SJCRH30 (cell line): ENCODE results near the gene BPTF. TPM values are rescaled to one million over a fixed set of nuclear protein-coding genes. Genes with fewer than 3 reads are reported as not detected.
"Not testable (repeated sequence)": the region's sequence is repeated elsewhere in the genome, so short reads cannot be mapped to it uniquely, and the experiment has no call there.

ENCODE experiments used
- DNase-seq, 2 experiments: peaks; one replicate each; pipeline ENCODE4 v3.0.0-alpha.2; 2015 to 2020
- H3K27ac ChIP-seq: fragments of 250-450 bp; sonication (Bioruptor Pico); 2 replicates; pipeline ENCODE4 v1.5.1; 2020; ENCODE audit warnings: mild to moderate bottlenecking, moderate library complexity
- H3K27me3 ChIP-seq: fragments of 250-450 bp; sonication (Bioruptor Pico); 2 replicates; pipeline ENCODE4 v1.5.1; 2020; ENCODE audit warnings: mild to moderate bottlenecking, moderate library complexity
- H3K36me3 ChIP-seq: fragments of 250-450 bp; sonication (Bioruptor Pico); 2 replicates; pipeline ENCODE4 v1.5.1; 2020; ENCODE audit warnings: mild to moderate bottlenecking, moderate library complexity
- H3K4me1 ChIP-seq: fragments of 250-450 bp; sonication (Bioruptor Pico); 2 replicates; pipeline ENCODE4 v1.5.1; 2020; ENCODE audit warnings: mild to moderate bottlenecking, moderate library complexity
- H3K4me3 ChIP-seq: fragments of 250-450 bp; sonication (Bioruptor Pico); 2 replicates; pipeline ENCODE4 v1.5.1; 2020; ENCODE audit warnings: mild to moderate bottlenecking, moderate library complexity
- H3K9me3 ChIP-seq: fragments of 250-450 bp; sonication (Bioruptor Pico); replicated peaks from 2 replicates; pipeline ENCODE4 v1.5.1; 2020; ENCODE audit warnings: mild to moderate bottlenecking, moderate library complexity
- total RNA-seq: library from RNA; depleted of rRNA; stranded (reverse); fragments of >200 nt; shearing (Covaris generic); gene quantifications from 2 replicates; pipeline ENCODE4 v1.2.3, GENCODE V29; 2014

The BPTF gene
- total RNA-seq, 1 experiment from 2014 or later = 60.7 TPM

- H3K4me3 ChIP-seq = peak overlapping the region; percentile 93
- no peaks in the 10 kb centered on the region for H3K27me3 ChIP-seq
- peaks cover 9% of the 10 kb centered on the region for H3K4me1 ChIP-seq
- H3K36me3 ChIP-seq = no peaks in the 10 kb centered on the region
- H3K27ac ChIP-seq = peak overlapping the region; percentile 40; the same call in 1 of the 2 replicates
- H3K9me3 ChIP-seq = no peaks in the 10 kb centered on the region
- peak; percentile 74 to 84 for DNase-seq
Observed at GRCh38 chr17:67993153-67993997, 168.1 kb downstream of the BPTF start.

- H3K4me3 ChIP-seq = peak overlapping the region; percentile 93
- no peaks in the 10 kb centered on the region for H3K27me3 ChIP-seq
- H3K27ac ChIP-seq = peak overlapping the region; percentile 40; the same call in 1 of the 2 replicates
- no peaks in the 10 kb centered on the region for H3K36me3 ChIP-seq
- H3K4me1 ChIP-seq = peaks cover 9% of the 10 kb centered on the region
- no peaks in the 10 kb centered on the region for H3K9me3 ChIP-seq
- DNase-seq = no peak
Observed at GRCh38 chr17:67993998-67994361, 168.7 kb downstream of the BPTF start.

GRCh38 chr17:67994817-67995569 lies 169.7 kb downstream of the BPTF start:
- 0 out of 2 replicates have a peak overlapping the region, but pooled peaks have one; percentile 3 for H3K27ac ChIP-seq
- no peaks in the 10 kb centered on the region for H3K36me3 ChIP-seq
- peak in 1 of 2 experiments; percentile 67 for DNase-seq
- peaks cover 9% of the 10 kb centered on the region for H3K4me1 ChIP-seq
- H3K9me3 ChIP-seq = no peaks in the 10 kb centered on the region
- no peaks in the 10 kb centered on the region for H3K27me3 ChIP-seq
- H3K4me3 ChIP-seq = peak overlapping the region; percentile 93

GRCh38 chr17:67995570-67996263 lies 170.4 kb downstream of the BPTF start:
- H3K9me3 ChIP-seq = no peaks in the 10 kb centered on the region
- peaks cover 9% of the 10 kb centered on the region for H3K4me1 ChIP-seq
- peak; percentile 26 to 36 for DNase-seq
- H3K27me3 ChIP-seq = no peaks in the 10 kb centered on the region
- H3K36me3 ChIP-seq = no peaks in the 10 kb centered on the region
- peak overlapping the region; percentile 93 for H3K4me3 ChIP-seq
- H3K27ac ChIP-seq = no peak overlapping the region

- not testable (repeated sequence) for H3K36me3 ChIP-seq, H3K9me3 ChIP-seq, H3K27ac ChIP-seq, H3K4me1 ChIP-seq, H3K27me3 ChIP-seq, DNase-seq
- peak within 1 kb of the TSS; percentile 93 for H3K4me3 ChIP-seq
Observed at GRCh38 chr17:67996301-67997171, 171.2 kb downstream of the BPTF start, which contains the start of gene C17orf58. TSS of gene C17orf58 (minus strand) at chr17:67996469. CDS start at chr17:67996198, 271 bp downstream.

GRCh38 chr17:67998466-67998865 lies 173.2 kb downstream of the BPTF start:
- Histone ChIP-seq H3K36me3 (no peaks in the 10 kb centered on the region), H3K27me3 (no peaks in the 10 kb centered on the region), H3K9me3 (no peaks in the 10 kb centered on the region), H3K27ac (no peak overlapping the region), H3K4me1 (peaks cover 9% of the 10 kb centered on the region), H3K4me3 (no peak overlapping the region)
- DNase-seq = no peak

- Histone ChIP-seq H3K9me3 (no peaks in the 10 kb centered on the region), H3K27me3 (no peaks in the 10 kb centered on the region), H3K27ac (no peak overlapping the region), H3K4me1 (peaks cover 13% of the 10 kb centered on the region), H3K36me3 (no peaks in the 10 kb centered on the region), H3K4me3 (no peak overlapping the region)
- DNase-seq = no peak
Observed at GRCh38 chr17:67999291-67999911, 174.1 kb downstream of the BPTF start.

- no peak overlapping the region for H3K27ac ChIP-seq
- no peaks in the 10 kb centered on the region for H3K27me3 ChIP-seq
- H3K4me1 ChIP-seq = peaks cover 8% of the 10 kb centered on the region
- no peaks in the 10 kb centered on the region for H3K36me3 ChIP-seq
- no peak overlapping the region for H3K4me3 ChIP-seq
- DNase-seq = peak; percentile 54 to 75
- H3K9me3 ChIP-seq = no peaks in the 10 kb centered on the region
Observed at GRCh38 chr17:68004201-68004600, 178.9 kb downstream of the BPTF start.

GRCh38 chr17:68006797-68007196 lies 181.5 kb downstream of the BPTF start:
- no peaks in the 10 kb centered on the region for H3K36me3 ChIP-seq
- peaks cover 8% of the 10 kb centered on the region for H3K4me1 ChIP-seq
- no peak overlapping the region for H3K27ac ChIP-seq
- no peaks in the 10 kb centered on the region for H3K27me3 ChIP-seq
- no peak overlapping the region for H3K4me3 ChIP-seq
- H3K9me3 ChIP-seq = no peaks in the 10 kb centered on the region
- no peak for DNase-seq

- no peaks in the 10 kb centered on the region for H3K4me1 ChIP-seq
- H3K27me3 ChIP-seq = no peaks in the 10 kb centered on the region
- DNase-seq = peak in 1 of 2 experiments; percentile 40
Observed at GRCh38 chr17:68011199-68011665, 185.9 kb downstream of the BPTF start.

GRCh38 chr17:68013385-68013784 lies 188.1 kb downstream of the BPTF start:
- Histone ChIP-seq H3K27me3 (no peaks in the 10 kb centered on the region), H3K4me1 (no peaks in the 10 kb centered on the region), H3K4me3 (no peak overlapping the region), H3K27ac (no peak overlapping the region), H3K9me3 (no peaks in the 10 kb centered on the region), H3K36me3 (no peaks in the 10 kb centered on the region)
- no peak for DNase-seq

More at GRCh38 chr17:68011199-68011665, 185.9 kb downstream of the BPTF start:
- no peak overlapping the region for H3K4me3 ChIP-seq
- no peaks in the 10 kb centered on the region for H3K9me3 ChIP-seq
- H3K27ac ChIP-seq = no peak overlapping the region
- no peaks in the 10 kb centered on the region for H3K36me3 ChIP-seq

GRCh38 chr17:68015081-68015723 lies 189.9 kb downstream of the BPTF start:
- H3K9me3 ChIP-seq = no peaks in the 10 kb centered on the region
- no peak overlapping the region for H3K4me3 ChIP-seq
- H3K27me3 ChIP-seq = no peaks in the 10 kb centered on the region
- no peak overlapping the region for H3K27ac ChIP-seq
- H3K36me3 ChIP-seq = no peaks in the 10 kb centered on the region
- DNase-seq = no peak
- 0 out of 2 replicates have a peak, but pooled peaks cover 2% of the 10 kb centered on the region for H3K4me1 ChIP-seq

- 0 out of 2 replicates have a peak, but pooled peaks cover 2% of the 10 kb centered on the region for H3K4me1 ChIP-seq
Observed at GRCh38 chr17:68016838-68017237, 191.5 kb downstream of the BPTF start.

More at GRCh38 chr17:68016838-68017237, 191.5 kb downstream of the BPTF start:
- Histone ChIP-seq H3K27ac (no peak overlapping the region), H3K27me3 (no peaks in the 10 kb centered on the region), H3K36me3 (no peaks in the 10 kb centered on the region), H3K4me3 (no peak overlapping the region), H3K9me3 (no peaks in the 10 kb centered on the region)
- DNase-seq = no peak
